Endodermal cell (in vitro differentiated cells): ENCODE measurements around the gene GSG1L2. TPM values are rescaled to one million over a fixed set of nuclear protein-coding genes. Genes with fewer than 3 reads are reported as not detected.

Source experiments
- DNase-seq: peaks from one replicate; pipeline ENCODE4 v3.0.0-alpha.2; 2017
- H3K27ac ChIP-seq: 2 replicates; pipeline ENCODE4 v1.5.1; 2013; ENCODE audit warnings: mild to moderate bottlenecking, low read depth, low read length, moderate library complexity
- H3K27me3 ChIP-seq: 2 replicates; pipeline ENCODE4 v1.6.1; 2013; ENCODE audit warnings: mild to moderate bottlenecking, low read length, moderate library complexity; ENCODE audit not compliant: insufficient read depth, control insufficient read depth, poor library complexity, severe bottlenecking
- H3K36me3 ChIP-seq: 2 replicates; pipeline ENCODE4 v1.7.0; 2013; ENCODE audit warnings: mild to moderate bottlenecking, low read length, moderate library complexity; ENCODE audit not compliant: control insufficient read depth, insufficient read depth
- H3K4me1 ChIP-seq: one replicate; pipeline ENCODE4 v1.7.0; 2013; ENCODE audit warnings: low read length; ENCODE audit not compliant: control insufficient read depth, insufficient read depth
- H3K4me3 ChIP-seq: 2 replicates; pipeline ENCODE4 v1.5.1; 2013; ENCODE audit warnings: mild to moderate bottlenecking, low read length, moderate library complexity
- H3K9ac ChIP-seq: 2 replicates; pipeline ENCODE4 v1.6.1; 2013; ENCODE audit warnings: mild to moderate bottlenecking, low read length, moderate library complexity; ENCODE audit not compliant: poor library complexity, severe bottlenecking; ENCODE audit errors: extremely low read depth
- H3K9me3 ChIP-seq: 2 replicates; pipeline ENCODE4 v1.6.1; 2013; ENCODE audit warnings: mild to moderate bottlenecking, low read length, moderate library complexity; ENCODE audit not compliant: control insufficient read depth
- H3K27ac Mint-ChIP-seq: 2 replicates; pipeline ENCODE4 v1.8.0; 2020; ENCODE audit warnings: mixed read lengths
- H3K27me3 Mint-ChIP-seq: 2 replicates; pipeline ENCODE4 v1.8.0; 2021; ENCODE audit warnings: mild to moderate bottlenecking, mixed read lengths; ENCODE audit not compliant: insufficient read depth
- H3K36me3 Mint-ChIP-seq: 2 replicates; pipeline ENCODE4 v1.8.0; 2020; ENCODE audit warnings: low read depth, mixed read lengths
- H3K4me1 Mint-ChIP-seq: 2 replicates; pipeline ENCODE4 v1.8.0; 2020; ENCODE audit warnings: mixed read lengths
- H3K4me3 Mint-ChIP-seq: 2 replicates; pipeline ENCODE4 v1.8.0; 2020; ENCODE audit warnings: mild to moderate bottlenecking, moderate library complexity, mixed read lengths
- H3K9me3 Mint-ChIP-seq: 2 replicates; pipeline ENCODE4 v1.8.0; 2020; ENCODE audit warnings: mild to moderate bottlenecking, mixed read lengths
- WGBS, 2 experiments: methylation state at CpG; one replicate each; pipeline versions ENCODE4 v1.1.5 to v1.1.7; 2013; ENCODE audit warnings: missing lambda C conversion rate in 2 of 2, mixed read lengths in 1 of 2; ENCODE audit not compliant: insufficient coverage in 1 of 2, insufficient read length in 1 of 2; 5-methylcytosine and 5-hydroxymethylcytosine counted together
- total RNA-seq, 2 donors: library from RNA; stranded (reverse); fragmentation: NEBNext Ultra II Directional in 1 of 2; extraction: Animal tissue kit (Norgen Biotek cat#: 25700) in 1 of 2; gene quantifications; 2 replicates in 1 of 2; 3 replicates in 1 of 2; pipeline ENCODE4 v1.2.1, GENCODE V29; 2021
- TF ChIP-seq, protein P1 (sequence below): fragments of 200-600 bp; sonication (generic); conservative IDR thresholded peaks from 2 replicates; pipeline ENCODE4 v1.5.0; 2021; ENCODE audit warnings: antibody characterized with exemption, mild to moderate bottlenecking

The GSG1L2 gene
- total RNA-seq, 2 donors from 2014 or later, result not detected

DNA sequence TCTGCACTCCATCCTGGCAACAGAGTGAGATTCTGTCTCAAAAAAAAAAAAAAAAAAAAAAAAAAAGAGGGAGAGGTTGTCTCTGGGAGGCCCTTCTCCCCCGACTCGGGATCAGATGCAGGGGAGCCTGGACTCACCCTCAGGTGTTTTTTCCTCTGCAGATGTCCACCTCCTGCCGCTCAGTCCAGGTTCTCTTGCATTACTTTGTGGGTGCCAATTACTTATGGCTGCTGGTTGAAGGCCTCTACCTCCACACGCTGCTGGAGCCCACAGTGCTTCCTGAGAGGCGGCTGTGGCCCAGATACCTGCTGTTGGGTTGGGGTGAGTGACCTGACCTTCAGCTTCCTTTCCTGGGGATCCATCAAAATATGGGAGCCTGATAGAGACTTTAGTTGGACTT is 37.9 kb upstream of the GSG1L2 start:
- TF ChIP-seq, protein P1, sequence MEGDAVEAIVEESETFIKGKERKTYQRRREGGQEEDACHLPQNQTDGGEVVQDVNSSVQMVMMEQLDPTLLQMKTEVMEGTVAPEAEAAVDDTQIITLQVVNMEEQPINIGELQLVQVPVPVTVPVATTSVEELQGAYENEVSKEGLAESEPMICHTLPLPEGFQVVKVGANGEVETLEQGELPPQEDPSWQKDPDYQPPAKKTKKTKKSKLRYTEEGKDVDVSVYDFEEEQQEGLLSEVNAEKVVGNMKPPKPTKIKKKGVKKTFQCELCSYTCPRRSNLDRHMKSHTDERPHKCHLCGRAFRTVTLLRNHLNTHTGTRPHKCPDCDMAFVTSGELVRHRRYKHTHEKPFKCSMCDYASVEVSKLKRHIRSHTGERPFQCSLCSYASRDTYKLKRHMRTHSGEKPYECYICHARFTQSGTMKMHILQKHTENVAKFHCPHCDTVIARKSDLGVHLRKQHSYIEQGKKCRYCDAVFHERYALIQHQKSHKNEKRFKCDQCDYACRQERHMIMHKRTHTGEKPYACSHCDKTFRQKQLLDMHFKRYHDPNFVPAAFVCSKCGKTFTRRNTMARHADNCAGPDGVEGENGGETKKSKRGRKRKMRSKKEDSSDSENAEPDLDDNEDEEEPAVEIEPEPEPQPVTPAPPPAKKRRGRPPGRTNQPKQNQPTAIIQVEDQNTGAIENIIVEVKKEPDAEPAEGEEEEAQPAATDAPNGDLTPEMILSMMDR, result no peak
- no peaks in the 10 kb centered on the region for H3K27me3 ChIP-seq
- peak; percentile 21 for DNase-seq
- Mint-ChIP-seq H3K4me1 (no peaks in the 10 kb centered on the region), H3K4me3 (no peak overlapping the region), H3K36me3 (no peaks in the 10 kb centered on the region), H3K27ac (no peak overlapping the region), H3K27me3 (peaks cover 12% of the 10 kb centered on the region), H3K9me3 (peaks cover 20% of the 10 kb centered on the region)
- no peak overlapping the region for H3K27ac ChIP-seq
- peaks cover 14% of the 10 kb centered on the region for H3K9me3 ChIP-seq
- no peaks in the 10 kb centered on the region for H3K4me1 ChIP-seq
- no peak overlapping the region for H3K4me3 ChIP-seq
- no peak overlapping the region for H3K9ac ChIP-seq
- H3K36me3 ChIP-seq, result no peaks in the 10 kb centered on the region
- whole genome bisulfite sequencing, 2 experiments, result 92 to 96% methylated on average over 3 to 5 of the region's 5 CpGs

DNA sequence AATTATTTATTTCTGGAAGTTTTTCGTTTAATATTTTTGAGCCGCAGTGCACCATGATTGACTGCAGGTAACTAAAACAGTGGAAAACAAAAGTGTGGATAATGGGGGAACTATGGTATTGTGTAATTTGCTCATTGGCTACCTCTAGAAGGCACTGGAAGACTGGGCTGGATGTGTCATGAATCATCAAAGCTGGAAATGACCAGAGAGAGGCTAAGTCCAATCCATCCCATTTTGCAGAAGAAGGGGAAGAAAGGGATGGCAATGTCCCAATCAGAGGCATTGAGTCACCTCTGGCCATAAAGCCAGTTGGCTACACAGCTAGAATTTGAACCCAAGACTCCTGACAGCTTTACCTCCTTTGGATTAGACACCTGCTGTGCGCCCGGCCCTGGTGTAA is 33.2 kb upstream of the GSG1L2 start:
- H3K4me3 ChIP-seq, result no peak overlapping the region
- H3K36me3 ChIP-seq, result no peaks in the 10 kb centered on the region
- no peak overlapping the region for H3K27ac Mint-ChIP-seq
- H3K9ac ChIP-seq, result no peak overlapping the region
- DNase-seq, result peak; percentile 48
- 80 to 87% methylated on average over 2 to 4 of the region's 4 CpGs for WGBS, 2 experiments
- H3K36me3 Mint-ChIP-seq, result no peaks in the 10 kb centered on the region
- no peaks in the 10 kb centered on the region for H3K27me3 ChIP-seq
- peaks cover 6% of the 10 kb centered on the region for H3K9me3 Mint-ChIP-seq
- H3K27ac ChIP-seq, result no peak overlapping the region
- H3K4me3 Mint-ChIP-seq, result no peak overlapping the region
- peaks cover 14% of the 10 kb centered on the region for H3K9me3 ChIP-seq
- TF ChIP-seq, protein P1, result no peak
- peaks cover 32% of the 10 kb centered on the region for H3K27me3 Mint-ChIP-seq
- H3K4me1 ChIP-seq, result peaks cover 2% of the 10 kb centered on the region
- H3K4me1 Mint-ChIP-seq, result peaks cover 14% of the 10 kb centered on the region

GRCh38 chr17:9854255-9854654 is 32.4 kb upstream of the GSG1L2 start:
- no peak for DNase-seq
- H3K4me1 Mint-ChIP-seq, result peaks cover 15% of the 10 kb centered on the region
- H3K27ac Mint-ChIP-seq, result no peak overlapping the region
- Histone ChIP-seq H3K27ac (no peak overlapping the region), H3K36me3 (no peaks in the 10 kb centered on the region), H3K4me3 (no peak overlapping the region), H3K27me3 (no peaks in the 10 kb centered on the region), H3K4me1 (peaks cover 2% of the 10 kb centered on the region), H3K9me3 (peaks cover 14% of the 10 kb centered on the region), H3K9ac (no peak overlapping the region)
- H3K4me3 Mint-ChIP-seq, result no peak overlapping the region
- peaks cover 5% of the 10 kb centered on the region for H3K9me3 Mint-ChIP-seq
- no peaks in the 10 kb centered on the region for H3K36me3 Mint-ChIP-seq
- peaks cover 35% of the 10 kb centered on the region for H3K27me3 Mint-ChIP-seq
- TF ChIP-seq, protein P1, result no peak
- 78 to 96% methylated on average over 2 to 5 of the region's 5 CpGs for WGBS, 2 experiments
